Mucosa of descending colon (tissue), 3 donors: ENCODE measurements around the gene SH3GL2. TPM values are rescaled to one million over a fixed set of nuclear protein-coding genes. Genes with fewer than 3 reads are reported as not detected.

Experiments
- ATAC-seq: fragments of 200-7000 bp; cut with Tn5 transposase; one replicate; pipeline ENCODE4 v1.9.1; 2020; ENCODE audit warnings: mild to moderate bottlenecking, moderate library complexity
- DNase-seq, 3 donors: peaks; one replicate each; pipeline ENCODE4 v3.0.0-alpha.2; 2020
- H3K36me3 ChIP-seq: fragments of 200-600 bp; one replicate; pipeline ENCODE4 v1.8.0; 2021; ENCODE audit warnings: low read depth, mild to moderate bottlenecking
- H3K4me1 ChIP-seq: fragments of 200-600 bp; one replicate; pipeline ENCODE4 v1.8.0; 2021; ENCODE audit warnings: low read depth, mild to moderate bottlenecking
- H3K4me3 ChIP-seq: fragments of 200-600 bp; one replicate; pipeline ENCODE4 v1.8.0; 2021; ENCODE audit warnings: mild to moderate bottlenecking
- H3K9me3 ChIP-seq: fragments of 200-600 bp; one replicate; pipeline ENCODE4 v1.8.0; 2021; ENCODE audit warnings: mild to moderate bottlenecking
- intact Hi-C, 2 donors: fragments of 100-400 bp; cut with DNase I in 1 of 2; cut with micrococcal nuclease in 1 of 2; formaldehyde crosslinking; loops; one replicate each; pipeline versions ENCODE4 v1.11.0 to v1.11.1; 2022; cut with DNase I, micrococcal nuclease
- total RNA-seq, 3 donors: library from RNA; stranded (reverse); fragmentation: NEBNext Ultra II Directional in 2 of 3; extraction: Animal tissue kit (Norgen Biotek cat#: 25700) in 2 of 3; gene quantifications; one replicate each; pipeline versions ENCODE4 v1.2.1 to v1.2.4, GENCODE V29; 2021 to 2023
- TF ChIP-seq, protein P1 (sequence below): fragments of 200-600 bp; IDR thresholded peaks from one replicate; pipeline ENCODE4 v1.8.0; 2022; ENCODE audit warnings: antibody characterized with exemption, mild to moderate bottlenecking
- donor health status: DM: no; HTN: no; CAD: no; lungs with moderate emphysema.
- donor health status: DM: no; HTN: no; CAD: no.
- donor health status: DM: no; HTN: yes; CAD: no.

SH3GL2 gene
- total RNA-seq, 3 donors from 2014 or later, result 0.38 to 0.73 (median 0.63) TPM

DNA sequence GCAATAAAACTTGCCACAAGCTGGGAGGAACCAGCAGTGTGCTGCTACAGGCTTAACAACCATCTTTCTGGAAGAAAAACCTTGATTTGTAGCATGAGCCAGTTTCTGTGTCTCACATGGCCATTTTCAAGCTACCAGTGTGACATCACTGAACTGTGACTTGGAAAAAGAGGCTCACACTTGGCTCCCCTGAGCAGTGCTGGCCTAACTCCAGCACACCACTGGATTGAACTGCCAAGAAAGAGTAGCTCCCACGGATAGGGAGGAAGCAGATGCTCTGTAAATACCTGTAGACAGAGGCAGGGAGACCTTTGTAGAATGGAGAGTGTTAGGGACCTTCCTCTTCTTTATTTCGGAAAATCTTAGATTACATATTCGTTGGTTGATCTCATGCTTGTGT, 197.9 kb downstream of the SH3GL2 start:
- intact Hi-C loops, result no loop called here
- peak; percentile 22 for ATAC-seq

DNA sequence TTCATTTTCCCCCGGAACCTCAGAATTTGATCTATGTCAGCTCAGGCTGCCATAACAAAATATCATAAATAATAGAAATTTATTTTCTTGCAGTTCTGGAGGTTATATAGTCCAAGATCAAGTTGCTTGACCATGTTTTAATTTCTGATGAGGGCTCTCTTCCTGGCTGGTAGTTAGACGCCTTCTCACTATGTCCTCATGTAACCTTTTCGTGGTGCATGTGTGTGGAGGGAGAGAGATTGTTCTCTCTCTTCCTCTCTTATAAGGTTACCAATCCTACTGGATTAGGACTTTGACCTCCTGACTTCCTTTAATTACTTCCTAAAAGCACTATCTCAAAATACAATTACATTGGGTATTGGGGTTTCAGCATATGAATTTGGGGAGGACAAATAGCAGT, 198.6 kb downstream of the SH3GL2 start:
- ATAC-seq (no peak), DNase-seq (no peak)
- intact Hi-C loops, result no loop called here
- H3K4me1 ChIP-seq, result no peaks in the 10 kb centered on the region
- H3K36me3 ChIP-seq, result no peaks in the 10 kb centered on the region
- TF ChIP-seq, protein P1, sequence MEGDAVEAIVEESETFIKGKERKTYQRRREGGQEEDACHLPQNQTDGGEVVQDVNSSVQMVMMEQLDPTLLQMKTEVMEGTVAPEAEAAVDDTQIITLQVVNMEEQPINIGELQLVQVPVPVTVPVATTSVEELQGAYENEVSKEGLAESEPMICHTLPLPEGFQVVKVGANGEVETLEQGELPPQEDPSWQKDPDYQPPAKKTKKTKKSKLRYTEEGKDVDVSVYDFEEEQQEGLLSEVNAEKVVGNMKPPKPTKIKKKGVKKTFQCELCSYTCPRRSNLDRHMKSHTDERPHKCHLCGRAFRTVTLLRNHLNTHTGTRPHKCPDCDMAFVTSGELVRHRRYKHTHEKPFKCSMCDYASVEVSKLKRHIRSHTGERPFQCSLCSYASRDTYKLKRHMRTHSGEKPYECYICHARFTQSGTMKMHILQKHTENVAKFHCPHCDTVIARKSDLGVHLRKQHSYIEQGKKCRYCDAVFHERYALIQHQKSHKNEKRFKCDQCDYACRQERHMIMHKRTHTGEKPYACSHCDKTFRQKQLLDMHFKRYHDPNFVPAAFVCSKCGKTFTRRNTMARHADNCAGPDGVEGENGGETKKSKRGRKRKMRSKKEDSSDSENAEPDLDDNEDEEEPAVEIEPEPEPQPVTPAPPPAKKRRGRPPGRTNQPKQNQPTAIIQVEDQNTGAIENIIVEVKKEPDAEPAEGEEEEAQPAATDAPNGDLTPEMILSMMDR, result no peak
- no peaks in the 10 kb centered on the region for H3K9me3 ChIP-seq
- no peak overlapping the region for H3K4me3 ChIP-seq

More for the DNA sequence above, 197.9 kb downstream of the SH3GL2 start:
- Histone ChIP-seq H3K9me3 (no peaks in the 10 kb centered on the region), H3K36me3 (no peaks in the 10 kb centered on the region), H3K4me1 (no peaks in the 10 kb centered on the region), H3K4me3 (no peak overlapping the region)
- no peak for DNase-seq
- TF ChIP-seq, protein P1, result no peak

DNA sequence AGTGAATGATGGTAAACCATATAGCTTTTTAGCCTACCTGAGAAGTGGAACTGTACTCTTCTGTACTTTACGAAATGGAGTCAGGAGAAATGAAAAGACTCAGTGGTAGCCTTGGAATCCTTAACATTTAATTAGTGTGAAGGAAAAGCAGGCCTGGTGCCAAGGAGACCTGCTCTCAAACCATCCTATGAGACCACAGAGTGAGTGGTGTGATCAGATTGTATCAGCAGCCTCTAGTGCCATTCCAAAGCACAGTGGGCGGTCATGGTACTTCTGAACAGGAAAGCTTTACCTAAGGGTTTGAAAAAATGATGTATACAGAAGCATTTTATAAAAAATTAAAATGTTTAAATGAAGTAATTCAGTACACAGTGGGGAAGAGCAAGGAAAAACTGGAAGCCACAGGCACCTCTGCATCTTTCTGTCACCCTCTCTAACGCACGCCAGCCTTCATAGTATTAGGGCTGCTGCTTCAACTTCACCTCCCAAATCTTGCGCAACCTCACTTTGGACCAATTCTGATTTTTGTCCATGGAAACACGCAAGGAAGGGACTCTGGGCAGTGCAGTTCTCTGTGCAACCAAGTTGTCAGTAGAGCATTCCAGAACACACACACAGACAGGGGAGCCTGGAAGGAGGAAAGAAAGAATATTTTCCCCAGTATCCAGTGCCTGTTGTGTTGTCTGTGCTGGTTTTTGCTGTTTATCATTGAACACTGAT, 203.7 kb downstream of the SH3GL2 start:
- intact Hi-C loops, result no loop called here
- DNase-seq (no peak), ATAC-seq (no peak)
- H3K4me1 ChIP-seq, result no peaks in the 10 kb centered on the region
- no peaks in the 10 kb centered on the region for H3K9me3 ChIP-seq
- no peak overlapping the region for H3K4me3 ChIP-seq
- H3K36me3 ChIP-seq, result no peaks in the 10 kb centered on the region
- TF ChIP-seq, protein P1, result no peak

DNA sequence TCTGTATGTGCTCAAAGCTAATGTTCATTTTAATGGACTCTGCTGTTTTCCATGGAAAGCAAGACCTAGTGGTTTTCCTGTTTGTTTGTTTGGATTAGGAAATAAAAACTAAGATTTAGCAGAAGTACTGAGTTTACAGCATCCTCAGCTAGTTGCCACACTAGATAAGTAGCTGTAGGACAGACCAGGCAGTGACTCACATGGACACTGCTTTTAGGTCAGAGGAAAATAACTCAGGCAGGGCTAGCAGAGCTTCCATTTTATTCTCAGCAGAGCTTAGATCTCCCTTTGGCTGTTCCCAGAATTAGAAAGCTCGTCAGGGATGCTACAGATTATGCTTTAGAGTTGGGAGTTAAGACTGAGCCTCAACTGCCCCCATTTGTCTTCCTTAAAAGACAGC, 204.4 kb downstream of the SH3GL2 start:
- intact Hi-C loops, result no loop called here
- TF ChIP-seq, protein P1, result no peak
- H3K4me1 ChIP-seq, result no peaks in the 10 kb centered on the region
- ATAC-seq (no peak), DNase-seq (no peak)
- no peaks in the 10 kb centered on the region for H3K9me3 ChIP-seq
- H3K36me3 ChIP-seq, result no peaks in the 10 kb centered on the region
- no peak overlapping the region for H3K4me3 ChIP-seq

DNA sequence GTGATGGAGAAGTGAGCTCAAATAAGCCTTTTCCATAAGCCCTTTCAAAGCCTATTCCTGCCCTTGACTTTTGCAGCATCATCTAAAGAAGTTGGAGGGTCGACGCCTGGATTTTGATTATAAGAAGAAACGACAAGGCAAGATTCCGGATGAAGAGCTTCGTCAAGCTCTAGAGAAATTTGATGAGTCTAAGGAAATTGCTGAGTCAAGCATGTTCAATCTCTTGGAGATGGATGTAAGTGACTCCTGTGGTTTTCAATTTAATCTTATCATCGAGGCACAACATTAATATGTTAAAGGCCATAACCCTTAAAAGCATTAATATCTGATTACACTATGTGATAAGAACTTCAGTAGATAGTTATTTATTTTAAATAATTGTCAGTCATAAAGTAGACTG, 210.4 kb downstream of the SH3GL2 start:
- intact Hi-C loops, result no loop called here
- DNase-seq, result no peak
- H3K4me1 ChIP-seq, result no peaks in the 10 kb centered on the region
- H3K9me3 ChIP-seq, result no peaks in the 10 kb centered on the region
- ATAC-seq, result no peak
- no peaks in the 10 kb centered on the region for H3K36me3 ChIP-seq
- TF ChIP-seq, protein P1, result no peak
- H3K4me3 ChIP-seq, result no peak overlapping the region
